AML-193 (cell line): ENCODE data around the gene LIPF.
"Not testable (repeated sequence)": the region's sequence is repeated elsewhere in the genome, so short reads cannot be mapped to it uniquely, and the experiment has no call there.

Source experiments
- DNase-seq, 2 experiments: peaks; one replicate each; lab custom pipeline; 2025; lab: John Stamatoyannopoulos, UW

Gene LIPF

GRCh38 chr10:88676283-88677060, 12.2 kb downstream of the LIPF start:
- DNase-seq, result no peak

- DNase-seq, result no peak
Observed at GRCh38 chr10:88680958-88681357, 16.7 kb downstream of the LIPF start.

GRCh38 chr10:88682491-88682890, 18.2 kb downstream of the LIPF start:
- no peak for DNase-seq

DNA sequence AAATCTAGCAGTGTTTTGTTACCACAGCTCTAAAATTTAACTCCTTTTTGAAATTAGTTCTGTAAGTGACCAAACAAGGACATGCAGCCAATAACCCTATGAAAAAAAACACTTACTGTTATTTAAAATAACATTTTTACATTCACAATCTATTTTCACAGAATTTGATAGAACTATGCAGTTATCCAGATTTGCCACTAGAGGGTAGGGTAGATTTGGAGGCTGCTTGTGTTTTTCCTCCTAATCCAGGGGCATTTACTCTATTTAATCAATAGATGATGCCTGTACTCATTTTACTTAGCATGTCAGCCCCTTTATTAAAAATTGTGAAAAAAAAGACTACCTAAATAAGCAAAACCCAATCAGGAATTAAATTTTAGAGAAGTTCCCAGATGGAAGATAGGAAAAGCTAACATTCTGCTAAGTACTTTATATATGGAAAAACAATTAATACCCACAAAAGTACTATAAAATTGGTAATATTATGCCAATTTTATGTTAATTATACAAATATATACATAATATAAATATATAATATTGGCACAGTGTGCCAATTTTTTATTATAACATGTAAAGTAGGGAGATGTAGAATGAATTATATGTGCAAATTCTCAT, 23.7 kb downstream of the LIPF start:
- peak; percentile 30 to 55 for DNase-seq

DNA sequence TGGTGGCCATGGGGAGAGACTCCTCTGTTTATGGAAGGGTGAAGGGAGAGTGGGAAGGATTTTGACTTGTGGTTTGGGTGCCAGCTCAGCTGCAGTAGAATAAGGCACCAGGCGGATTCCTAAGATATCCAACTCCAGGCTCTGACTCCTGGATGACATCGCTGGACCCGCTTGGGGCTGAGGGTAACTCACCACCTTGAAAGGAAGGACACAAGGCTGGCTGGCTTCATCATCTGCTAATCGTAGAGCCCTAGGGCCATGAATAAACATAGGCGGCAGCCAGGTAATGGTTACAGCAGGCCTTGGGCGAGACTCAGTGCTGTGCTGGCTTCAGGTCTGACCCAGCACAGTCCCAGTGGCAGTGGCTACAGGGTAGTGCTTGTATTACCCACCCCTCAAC, 25.1 kb downstream of the LIPF start:
- DNase-seq, result no peak

GRCh38 chr10:88693392-88694020, 29.3 kb downstream of the LIPF start:
- DNase-seq, result no peak

- no peak for DNase-seq
Observed at GRCh38 chr10:88702848-88703597, 38.8 kb downstream of the LIPF start.

DNA sequence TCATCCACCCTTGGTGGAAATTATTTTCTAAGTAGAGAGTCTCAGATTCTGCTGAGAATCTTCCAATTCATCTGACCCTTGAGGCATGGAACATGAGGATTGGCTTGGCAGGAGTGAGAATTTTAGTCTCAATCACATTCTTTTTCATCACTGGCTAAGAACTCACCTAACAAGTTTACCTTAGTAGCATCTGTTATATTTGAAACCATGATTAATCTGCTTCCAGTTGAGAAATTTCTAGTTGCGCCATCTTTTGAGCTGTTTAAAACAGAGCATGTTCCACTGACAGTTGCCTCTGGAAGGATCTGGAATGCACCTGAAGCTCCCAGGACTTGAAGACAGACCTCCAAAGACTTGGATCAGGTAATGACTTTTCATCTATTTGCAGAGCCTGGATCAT, 41.7 kb downstream of the LIPF start, which contains the start of gene LIPK:
TSS of gene LIPK (plus strand) at position 292 of the 400 bp plus-strand sequence. CDS start 18,295 bp downstream, outside the sequence.
- no peak for DNase-seq

- no peak for DNase-seq
Observed at GRCh38 chr10:88707429-88708155, 43.4 kb downstream of the LIPF start.

- DNase-seq, result not testable (repeated sequence)
Observed at GRCh38 chr10:88709361-88709760, 45.1 kb downstream of the LIPF start.

DNA sequence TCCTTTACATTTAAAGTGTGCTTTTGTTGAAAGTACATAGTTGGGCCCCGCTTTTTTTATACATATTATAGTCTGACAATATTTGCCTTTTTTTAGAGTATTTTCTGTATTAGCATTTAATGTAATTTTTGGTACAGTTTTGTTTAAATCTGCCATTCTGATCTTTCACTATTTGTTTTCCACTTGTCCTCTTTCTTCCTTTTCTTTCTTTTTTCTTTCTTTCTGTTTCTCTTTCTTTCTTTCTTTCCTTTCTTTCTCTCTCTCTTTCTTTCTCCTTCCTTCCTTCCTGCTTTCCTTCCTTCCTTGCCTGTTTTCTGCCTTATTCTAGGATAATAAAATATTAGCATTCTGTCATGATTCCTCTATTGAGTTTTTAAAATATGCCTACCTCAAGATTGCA, 51.3 kb downstream of the LIPF start:
- DNase-seq, result no peak

DNA sequence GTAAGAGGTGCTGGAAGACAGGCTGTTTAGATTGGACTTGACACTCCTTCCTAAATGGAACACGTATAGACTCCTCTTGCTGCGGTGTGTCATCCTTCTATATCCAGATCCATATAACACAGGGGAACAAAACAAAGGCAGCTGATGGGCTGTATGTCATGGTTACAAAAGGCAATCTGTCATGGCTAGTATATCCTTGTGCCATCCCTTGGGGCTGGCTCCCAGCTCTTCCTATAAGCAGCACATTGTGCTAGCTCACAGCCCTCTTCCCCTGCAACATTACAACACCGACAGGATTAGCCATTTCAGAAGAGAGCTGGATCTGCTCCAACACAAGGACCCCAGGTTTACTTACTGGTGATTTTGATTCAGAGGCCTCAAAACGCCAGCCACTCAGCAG, 57.1 kb downstream of the LIPF start:
- DNase-seq, result no peak

- peak; percentile 20 to 34 for DNase-seq
Observed at GRCh38 chr10:88725798-88726197, 61.6 kb downstream of the LIPF start.

GRCh38 chr10:88728107-88728763, 64.0 kb downstream of the LIPF start:
- peak; percentile 55 to 77 for DNase-seq
